ENCODE measurements around the gene C19orf44. TPM values are rescaled to one million over a fixed set of nuclear protein-coding genes. Genes with fewer than 3 reads are reported as not detected.

Gene C19orf44
- total and polyA plus RNA-seq, 3 donors from 2014 or later = 13.6 to 40.9 (median 35.4) TPM

DNA sequence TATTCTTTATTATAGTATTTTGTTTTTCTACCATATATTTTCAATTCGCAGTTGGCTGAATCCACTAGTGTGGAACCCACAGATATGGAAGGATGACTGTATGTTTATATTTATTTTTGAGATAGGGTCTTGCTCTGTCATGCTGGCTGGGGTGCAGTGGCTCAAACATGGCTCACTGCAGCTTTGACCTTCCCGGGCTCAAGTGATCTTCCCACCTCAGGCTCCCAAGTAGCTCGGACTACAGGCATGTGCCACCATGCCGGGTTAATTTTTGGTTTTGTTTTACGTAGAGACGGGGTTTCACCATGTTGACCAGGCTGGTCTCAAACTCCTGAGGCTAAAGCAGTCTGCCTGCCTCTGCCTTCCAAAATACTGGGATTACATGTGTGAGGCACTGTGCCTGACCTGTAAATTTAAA is 66.4 kb downstream of the C19orf44 start:
- Histone ChIP-seq H3K9me3 (no peaks in the 10 kb centered on the region), H3K27ac (no peak overlapping the region), H3K4me3 (no peak overlapping the region), H3K27me3 (no peaks in the 10 kb centered on the region), H3K36me3 (ENCODE audit: low read depth, missing control alignments) (no peaks in the 10 kb centered on the region), H3K4me1 (no peaks in the 10 kb centered on the region)
- no peak for DNase-seq
- 92 to 97% methylated on average over 6 of the region's 6 CpGs for WGBS, 2 donors
- no peak for TF ChIP-seq POLR2A (IDR thresholded peaks at IDR 0.05)
- TF ChIP-seq, protein P1, sequence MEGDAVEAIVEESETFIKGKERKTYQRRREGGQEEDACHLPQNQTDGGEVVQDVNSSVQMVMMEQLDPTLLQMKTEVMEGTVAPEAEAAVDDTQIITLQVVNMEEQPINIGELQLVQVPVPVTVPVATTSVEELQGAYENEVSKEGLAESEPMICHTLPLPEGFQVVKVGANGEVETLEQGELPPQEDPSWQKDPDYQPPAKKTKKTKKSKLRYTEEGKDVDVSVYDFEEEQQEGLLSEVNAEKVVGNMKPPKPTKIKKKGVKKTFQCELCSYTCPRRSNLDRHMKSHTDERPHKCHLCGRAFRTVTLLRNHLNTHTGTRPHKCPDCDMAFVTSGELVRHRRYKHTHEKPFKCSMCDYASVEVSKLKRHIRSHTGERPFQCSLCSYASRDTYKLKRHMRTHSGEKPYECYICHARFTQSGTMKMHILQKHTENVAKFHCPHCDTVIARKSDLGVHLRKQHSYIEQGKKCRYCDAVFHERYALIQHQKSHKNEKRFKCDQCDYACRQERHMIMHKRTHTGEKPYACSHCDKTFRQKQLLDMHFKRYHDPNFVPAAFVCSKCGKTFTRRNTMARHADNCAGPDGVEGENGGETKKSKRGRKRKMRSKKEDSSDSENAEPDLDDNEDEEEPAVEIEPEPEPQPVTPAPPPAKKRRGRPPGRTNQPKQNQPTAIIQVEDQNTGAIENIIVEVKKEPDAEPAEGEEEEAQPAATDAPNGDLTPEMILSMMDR (IDR thresholded peaks at IDR 0.05) = no peak
- intact Hi-C loops (cut with DNase I; ENCODE audit: low total_unique reads) = no loop called here

DNA sequence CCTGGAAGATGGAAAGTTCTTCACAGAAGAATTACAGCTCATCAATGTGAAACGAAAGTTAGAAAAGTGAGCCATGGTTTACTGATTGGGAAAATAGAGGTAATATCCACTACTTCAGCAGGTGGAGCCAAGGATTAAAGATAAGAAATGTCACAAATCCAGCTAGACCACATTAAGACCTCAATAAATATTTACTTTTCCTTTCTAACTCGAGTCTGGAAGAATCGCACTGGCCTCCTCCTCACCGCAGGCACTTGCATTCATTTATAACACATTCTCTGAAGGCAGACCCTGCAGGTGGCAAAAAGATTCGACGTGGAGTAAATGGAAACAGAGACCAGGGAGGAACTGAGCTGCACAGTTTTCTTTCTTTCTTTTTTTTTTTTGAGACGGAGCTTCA is 68.6 kb downstream of the C19orf44 start:
- intact Hi-C loops (cut with DNase I; ENCODE audit: low total_unique reads) = no loop called here
- WGBS, 2 donors = 89 to 91% methylated on average over 7 of the region's 7 CpGs
- DNase-seq = no peak
- Histone ChIP-seq H3K9me3 (no peaks in the 10 kb centered on the region), H3K4me3 (no peak overlapping the region), H3K27ac (no peak overlapping the region), H3K27me3 (no peaks in the 10 kb centered on the region), H3K36me3 (ENCODE audit: low read depth, missing control alignments) (no peaks in the 10 kb centered on the region), H3K4me1 (no peaks in the 10 kb centered on the region)
- TF ChIP-seq POLR2A (IDR thresholded peaks at IDR 0.05) = no peak
- TF ChIP-seq, protein P1 (IDR thresholded peaks at IDR 0.05) = no peak

DNA sequence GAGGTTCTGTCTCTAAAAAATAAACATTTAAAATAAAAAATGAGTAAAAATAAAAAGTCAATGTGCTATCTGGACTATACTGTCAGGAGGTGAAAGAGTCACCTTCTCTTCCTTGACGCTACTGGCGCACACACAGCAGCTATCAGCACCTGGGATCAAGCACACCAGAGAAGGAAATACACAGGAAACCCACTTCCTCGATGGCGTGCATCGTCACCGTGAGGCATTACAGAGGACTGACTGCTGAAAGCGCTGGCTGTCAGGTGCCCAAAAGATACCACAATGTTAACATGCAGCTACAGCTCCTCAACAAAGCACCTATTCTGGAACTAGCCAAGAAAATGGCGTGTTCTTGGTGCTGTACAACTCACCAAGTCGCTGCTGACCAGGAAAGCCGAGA is 70.0 kb downstream of the C19orf44 start:
- no peak for DNase-seq
- Histone ChIP-seq H3K4me3 (no peak overlapping the region), H3K4me1 (peaks cover 3% of the 10 kb centered on the region), H3K27me3 (no peaks in the 10 kb centered on the region), H3K36me3 (ENCODE audit: low read depth, missing control alignments) (no peaks in the 10 kb centered on the region), H3K9me3 (no peaks in the 10 kb centered on the region), H3K27ac (no peak overlapping the region)
- no peak for TF ChIP-seq POLR2A (IDR thresholded peaks at IDR 0.05)
- TF ChIP-seq, protein P1 (IDR thresholded peaks at IDR 0.05) = no peak
- intact Hi-C loops (cut with DNase I; ENCODE audit: low total_unique reads) = no loop called here
- WGBS, 2 donors = 87 to 98% methylated on average over 10 of the region's 10 CpGs

DNA sequence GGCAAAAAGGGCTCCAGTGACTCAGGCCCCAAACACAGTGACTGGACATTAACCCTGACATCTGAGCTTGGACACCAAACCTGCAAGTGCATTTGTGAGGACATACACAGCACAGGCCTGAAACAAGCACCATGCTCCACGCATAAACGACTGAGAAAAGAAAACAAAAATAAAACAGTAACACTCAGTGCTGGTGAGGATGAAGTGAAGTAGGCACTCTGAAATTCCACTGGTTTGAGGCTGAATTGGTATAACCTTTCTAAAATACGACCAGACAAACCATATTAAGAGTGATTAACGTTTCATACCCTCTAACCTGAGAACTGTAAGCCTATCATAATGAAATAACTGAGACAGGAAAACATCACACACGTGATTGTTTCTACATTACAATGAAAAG is 70.5 kb downstream of the C19orf44 start:
- intact Hi-C loops (cut with DNase I; ENCODE audit: low total_unique reads) = no loop called here
- H3K4me1 ChIP-seq = peaks cover 7% of the 10 kb centered on the region
- TF ChIP-seq, protein P1 (IDR thresholded peaks at IDR 0.05) = no peak
- WGBS, 2 donors = 93 to 95% methylated on average over 5 of the region's 5 CpGs
- H3K27me3 ChIP-seq = no peaks in the 10 kb centered on the region
- H3K9me3 ChIP-seq = no peaks in the 10 kb centered on the region
- DNase-seq = no peak
- H3K36me3 ChIP-seq (ENCODE audit: low read depth, missing control alignments) = no peaks in the 10 kb centered on the region
- no peak overlapping the region for H3K4me3 ChIP-seq
- H3K27ac ChIP-seq = no peak overlapping the region

DNA sequence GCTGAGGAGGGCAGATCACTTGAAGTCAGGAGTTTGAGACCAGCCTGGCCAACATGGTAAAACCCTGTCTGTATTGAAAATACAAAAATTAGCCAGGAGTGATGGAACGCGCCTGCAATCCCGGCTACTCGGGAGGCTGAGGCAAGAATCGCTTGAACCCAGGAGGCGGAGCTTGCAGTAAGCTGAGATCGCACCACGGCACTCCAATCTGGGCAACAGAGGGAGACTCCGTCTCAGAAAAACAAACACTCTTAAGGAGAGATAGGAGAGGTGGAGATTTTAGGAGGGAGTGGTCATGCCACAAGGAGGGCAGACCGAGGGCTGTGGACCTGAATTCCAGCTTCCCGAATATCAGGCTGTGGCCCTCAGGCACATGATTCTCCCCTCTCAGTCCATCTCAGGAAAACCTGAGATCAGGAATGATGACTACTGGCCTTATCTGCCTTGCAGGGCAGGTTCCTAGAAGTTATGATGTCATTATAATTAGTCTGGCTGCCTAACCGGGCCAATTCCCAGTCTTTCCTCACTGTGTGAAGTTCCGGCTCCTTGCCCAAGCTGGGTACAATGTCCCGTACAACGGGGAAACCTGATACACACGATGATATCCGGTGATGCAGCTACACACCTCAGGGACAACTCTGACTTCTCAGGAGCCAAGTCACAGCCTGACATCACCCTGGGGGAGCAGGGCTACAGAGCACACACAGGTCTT is 73.6 kb downstream of the C19orf44 start:
- peaks cover 7% of the 10 kb centered on the region for H3K4me1 ChIP-seq
- no peaks in the 10 kb centered on the region for H3K9me3 ChIP-seq
- H3K36me3 ChIP-seq (ENCODE audit: low read depth, missing control alignments) = no peaks in the 10 kb centered on the region
- intact Hi-C loops (cut with DNase I; ENCODE audit: low total_unique reads) = no loop called here
- no peak overlapping the region for H3K27ac ChIP-seq
- WGBS, 2 donors = 85 to 92% methylated on average over 17 of the region's 17 CpGs
- no peaks in the 10 kb centered on the region for H3K27me3 ChIP-seq
- no peak for DNase-seq
- TF ChIP-seq POLR2A (IDR thresholded peaks at IDR 0.05) = no peak
- TF ChIP-seq, protein P1 (IDR thresholded peaks at IDR 0.05) = no peak
- H3K4me3 ChIP-seq = no peak overlapping the region
